T-helper 1 cell (primary cell): ENCODE data around the gene ITFG1.
"Not testable (repeated sequence)": the region's sequence is repeated elsewhere in the genome, so short reads cannot be mapped to it uniquely, and the experiment has no call there.

ENCODE experiments used
- DNase-seq, 5 donors: peaks; one replicate each; pipeline ENCODE4 v3.0.0-alpha.2; 2012 to 2020

ITFG1 gene

GRCh38 chr16:47473004-47473403, 12.1 kb upstream of the ITFG1 start:
- not testable (repeated sequence) for DNase-seq

GRCh38 chr16:47470810-47471209, 9.9 kb upstream of the ITFG1 start:
- no peak for DNase-seq

GRCh38 chr16:47470211-47470610, 9.3 kb upstream of the ITFG1 start:
- no peak for DNase-seq

GRCh38 chr16:47469227-47469626, 8.4 kb upstream of the ITFG1 start:
- no peak for DNase-seq

- DNase-seq = not testable (repeated sequence)
Measured at GRCh38 chr16:47468070-47468689, 7.3 kb upstream of the ITFG1 start.

- no peak for DNase-seq
Measured at GRCh38 chr16:47467501-47467900, 6.6 kb upstream of the ITFG1 start.

- DNase-seq = no peak
Measured at GRCh38 chr16:47465919-47466630, 5.2 kb upstream of the ITFG1 start.

GRCh38 chr16:47463771-47464624, 3.1 kb upstream of the ITFG1 start:
- no peak for DNase-seq

GRCh38 chr16:47461598-47462266, 869 bp upstream of the ITFG1 start:
- DNase-seq = peak in 1 of 5 donors; percentile 42

GRCh38 chr16:47460359-47460710, 528 bp downstream of the ITFG1 start:
- no peak for DNase-seq

- no peak for DNase-seq
Measured at GRCh38 chr16:47459603-47460002, 1.3 kb downstream of the ITFG1 start.

GRCh38 chr16:47458331-47458730, 2.5 kb downstream of the ITFG1 start:
- no peak for DNase-seq

- no peak for DNase-seq
Measured at GRCh38 chr16:47449788-47450187, 11.1 kb downstream of the ITFG1 start.

- DNase-seq = no peak
Measured at GRCh38 chr16:47448830-47449575, 11.9 kb downstream of the ITFG1 start.

- no peak for DNase-seq
Measured at GRCh38 chr16:47446431-47446830, 14.4 kb downstream of the ITFG1 start.

- DNase-seq = not testable (repeated sequence)
Measured at GRCh38 chr16:47442884-47443283, 18.0 kb downstream of the ITFG1 start.

- DNase-seq = not testable (repeated sequence)
Measured at GRCh38 chr16:47440066-47440465, 20.8 kb downstream of the ITFG1 start.

GRCh38 chr16:47434274-47434673, 26.6 kb downstream of the ITFG1 start:
- DNase-seq = not testable (repeated sequence)

GRCh38 chr16:47431960-47432359, 28.9 kb downstream of the ITFG1 start:
- no peak for DNase-seq

GRCh38 chr16:47426806-47427205, 34.1 kb downstream of the ITFG1 start:
- DNase-seq = no peak

GRCh38 chr16:47424846-47425245, 36.0 kb downstream of the ITFG1 start:
- DNase-seq = no peak

- DNase-seq = no peak
Measured at GRCh38 chr16:47416869-47417268, 44.0 kb downstream of the ITFG1 start.
